ES-I3 (cell line): ENCODE data around the gene RRBP1.

Experiments used
- H3K36me3 ChIP-seq: 2 replicates; pipeline ENCODE4 v1.6.1; 2013; ENCODE audit warnings: mild to moderate bottlenecking, low read length, control low read depth, moderate library complexity; ENCODE audit not compliant: insufficient read depth
- H3K4me1 ChIP-seq: 2 replicates; pipeline ENCODE4 v1.6.1; 2013; ENCODE audit warnings: mild to moderate bottlenecking, control low read depth, low read length; ENCODE audit not compliant: insufficient read depth
- H3K9ac ChIP-seq: 2 replicates; pipeline ENCODE4 v1.6.1; 2013; ENCODE audit warnings: low read depth, mild to moderate bottlenecking, low read length, moderate library complexity
- H3K9me3 ChIP-seq: 2 replicates; pipeline ENCODE4 v1.6.1; 2013; ENCODE audit warnings: mild to moderate bottlenecking, low read length, moderate library complexity; ENCODE audit not compliant: control insufficient read depth, insufficient read depth

Gene RRBP1

DNA sequence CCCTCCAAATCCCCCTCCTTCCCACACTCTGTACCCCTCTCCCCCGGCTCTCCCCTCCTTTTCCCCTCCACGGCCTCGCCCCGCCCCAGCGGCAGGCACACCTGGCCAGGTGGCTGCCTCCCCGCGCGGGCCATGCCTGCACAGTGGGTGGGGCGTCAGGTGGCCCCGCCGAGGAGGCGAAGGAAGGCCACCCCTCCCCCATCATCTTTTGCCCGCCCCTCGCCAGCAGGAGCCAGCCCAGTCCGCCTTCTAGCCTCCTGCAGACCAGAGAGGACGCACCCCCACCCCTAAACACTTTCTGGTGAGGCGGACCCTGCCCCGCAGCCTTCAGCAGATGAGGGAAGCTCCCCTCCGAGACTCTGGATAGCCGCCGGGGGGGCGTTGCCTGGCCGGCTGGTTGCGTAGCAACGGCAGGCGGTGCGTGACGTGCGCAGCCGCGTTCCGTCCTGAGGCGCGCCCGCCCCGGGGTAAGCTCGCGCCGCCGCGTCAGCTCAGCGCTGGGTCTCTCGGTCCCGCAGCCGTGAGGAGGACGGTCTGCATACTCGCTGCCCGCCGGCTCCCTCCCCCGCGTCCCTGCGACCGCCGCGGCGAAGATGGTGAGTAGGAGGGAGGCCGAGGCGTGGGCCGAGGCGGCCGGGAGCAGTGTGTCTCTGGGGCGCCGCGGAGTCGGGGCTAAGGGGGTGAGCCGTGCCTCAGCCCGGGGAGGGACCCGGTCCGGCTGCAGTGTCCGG, 112.3 kb downstream of the RRBP1 start, which contains the start of gene DSTN:
TSS of gene DSTN (plus strand) at position 460 of the 731 bp plus-strand sequence. CDS start at position 594, 134 bp downstream.
- Histone ChIP-seq H3K4me1 (peaks cover 34% of the 10 kb centered on the region), H3K9me3 (peaks cover 3% of the 10 kb centered on the region), H3K36me3 (no peaks in the 10 kb centered on the region), H3K9ac (peak within 1 kb of the TSS; percentile 95)

- Histone ChIP-seq H3K4me1 (peaks cover 30% of the 10 kb centered on the region), H3K36me3 (no peaks in the 10 kb centered on the region), H3K9ac (peak overlapping the region; percentile 95)
Measured at GRCh38 chr20:17568972-17569521, 113.0 kb downstream of the RRBP1 start.

GRCh38 chr20:17568045-17568788, 113.8 kb downstream of the RRBP1 start:
- Histone ChIP-seq H3K4me1 (peaks cover 21% of the 10 kb centered on the region), H3K36me3 (no peaks in the 10 kb centered on the region), H3K9me3 (peaks cover 3% of the 10 kb centered on the region), H3K9ac (peak overlapping the region; percentile 95)

More at GRCh38 chr20:17568972-17569521, 113.0 kb downstream of the RRBP1 start:
- H3K9me3 ChIP-seq = peaks cover 3% of the 10 kb centered on the region

- no peaks in the 10 kb centered on the region for H3K36me3 ChIP-seq
- H3K4me1 ChIP-seq = peaks cover 7% of the 10 kb centered on the region
Measured at GRCh38 chr20:17566345-17566744, 115.7 kb downstream of the RRBP1 start.

GRCh38 chr20:17565169-17565845, 116.7 kb downstream of the RRBP1 start:
- no peak overlapping the region for H3K9ac ChIP-seq
- peaks cover 3% of the 10 kb centered on the region for H3K9me3 ChIP-seq
- peaks cover 7% of the 10 kb centered on the region; the same call in 1 of the 2 replicates for H3K4me1 ChIP-seq
- no peaks in the 10 kb centered on the region for H3K36me3 ChIP-seq

More at GRCh38 chr20:17566345-17566744, 115.7 kb downstream of the RRBP1 start:
- H3K9ac ChIP-seq = no peak overlapping the region
- H3K9me3 ChIP-seq = peaks cover 3% of the 10 kb centered on the region
